Natural killer cell (primary cell): Measurements from ENCODE around the gene NR2F1-AS1. TPM values are rescaled to one million over a fixed set of nuclear protein-coding genes. Genes with fewer than 3 reads are reported as not detected.

ENCODE experiments used
- total RNA-seq, 4 donors: library from RNA; stranded (reverse); fragments of 120-200 nt in 1 of 4; gene quantifications; one replicate each; pipeline versions ENCODE4 v1.2.3 to v1.2.4, GENCODE V29; 2013 to 2022

NR2F1-AS1 gene
- total RNA-seq, 3 donors from 2014 or later (not counting 1 experiment from before 2014, with no cell fraction given), result not detected

Other genes with a start within 250 kb of the NR2F1-AS1 start
- not detected for gene NR2F1, start 2.0 kb upstream of the NR2F1-AS1 start, total RNA-seq
- gene POU5F2, start 160.4 kb upstream of the NR2F1-AS1 start, total RNA-seq, result 1 to 10 TPM; 4.4 to 7.1 (median 6.3) TPM